ENCODE results near the gene PPP2R1B. TPM values are rescaled to one million over a fixed set of nuclear protein-coding genes. Genes with fewer than 3 reads are reported as not detected.

The PPP2R1B gene
- polyA plus RNA-seq, 3 donors, result 21.1 to 27.5 (median 22.4) TPM

Other genes with a start within 250 kb of the PPP2R1B start
- 1 to 10 TPM; 6.6 to 8.3 (median 8.3) TPM for gene LAYN, start 225.7 kb downstream of the PPP2R1B start, polyA plus RNA-seq (ENCODE audit: insufficient read length in 3 of 3)
- gene SIK2, start 163.9 kb downstream of the PPP2R1B start, polyA plus RNA-seq (ENCODE audit: insufficient read length in 3 of 3), result 10 to 100 TPM; 20.5 to 30.8 (median 22.2) TPM
- 10 to 100 TPM; 42.2 to 50.3 (median 48.3) TPM for gene ALG9, start 105.2 kb upstream of the PPP2R1B start, polyA plus RNA-seq (ENCODE audit: insufficient read length in 3 of 3)
- 1 to 10 TPM; 4.8 to 6.4 (median 5.5) TPM for gene FDXACB1, start 112.8 kb upstream of the PPP2R1B start, polyA plus RNA-seq (ENCODE audit: insufficient read length in 3 of 3)
- gene CFAP68, start 113.2 kb upstream of the PPP2R1B start, polyA plus RNA-seq (ENCODE audit: insufficient read length in 3 of 3), result 10 to 100 TPM; 41.1 to 55.6 (median 41.5) TPM
- gene CRYAB, start 145.4 kb upstream of the PPP2R1B start, polyA plus RNA-seq (ENCODE audit: insufficient read length in 3 of 3), result 10 to 100 TPM; 46.0 to 81.1 (median 52.8) TPM
- 1 to 10 TPM; 1.5 to 2.8 (median 2.6) TPM for gene HSPB2, start 146.3 kb upstream of the PPP2R1B start, polyA plus RNA-seq (ENCODE audit: insufficient read length in 3 of 3)
- 10 to 100 TPM in 1 of 3 donors, 1 to 10 TPM in 2; 8.7 to 10.5 (median 9.3) TPM for gene C11orf52, start 152.5 kb upstream of the PPP2R1B start, polyA plus RNA-seq (ENCODE audit: insufficient read length in 3 of 3)
- gene DIXDC1, start 171.0 kb upstream of the PPP2R1B start, polyA plus RNA-seq (ENCODE audit: insufficient read length in 3 of 3), result 10 to 100 TPM; 18.5 to 21.4 (median 20.8) TPM

Data from renal cortex interstitium (tissue), 3 donors.